Right atrium auricular region (tissue), 2 donors: Measurements from ENCODE around the gene STK39. TPM values are rescaled to one million over a fixed set of nuclear protein-coding genes. Genes with fewer than 3 reads are reported as not detected.

ENCODE experiments used
- DNase-seq: peaks from one replicate; pipeline ENCODE4 v3.0.0-alpha.2; 2019; ENCODE audit warnings: low spot score
- H3K27ac ChIP-seq, 2 donors: fragments of 200-600 bp; sonication (generic); 1 replicate in 1 of 2; 2 replicates in 1 of 2; pipeline ENCODE4 v1.5.1; 2016 to 2019
- H3K27me3 ChIP-seq, 2 donors: fragments of 200-600 bp; sonication (generic); one replicate each; pipeline versions ENCODE4 v1.5.1 to v1.6.0; 2017 to 2019
- H3K36me3 ChIP-seq: fragments of 200-600 bp; sonication (generic); one replicate; pipeline ENCODE4 v1.5.1; 2016
- H3K4me1 ChIP-seq, 2 donors: fragments of 200-600 bp; sonication (generic); one replicate each; pipeline versions ENCODE4 v1.5.1 to v1.6.0; 2017 to 2019
- H3K4me3 ChIP-seq, 2 donors: fragments of 200-600 bp; sonication (generic); 1 replicate in 1 of 2; 2 replicates in 1 of 2; pipeline ENCODE4 v1.5.1; 2017 to 2019; ENCODE audit warnings: mild to moderate bottlenecking in 1 of 2, moderate library complexity in 1 of 2
- H3K9me3 ChIP-seq, 2 donors: fragments of 200-600 bp; sonication (generic); one replicate each; pipeline ENCODE4 v1.5.1; 2019
- total RNA-seq, 2 donors: library from RNA; depleted of rRNA; stranded (reverse); fragments of >200 nt; gene quantifications; one replicate each; pipeline ENCODE4 v1.1.0, GENCODE V29; 2016
- TF ChIP-seq, protein P1 (sequence below), 2 donors: fragments of 200-600 bp; sonication (generic); IDR thresholded peaks; one replicate each; pipeline ENCODE4 v1.5.1; 2019; ENCODE audit warnings: antibody characterized with exemption in 2 of 2

STK39 gene
- total RNA-seq, 2 donors from 2014 or later: 6.0 to 13.6 TPM

DNA sequence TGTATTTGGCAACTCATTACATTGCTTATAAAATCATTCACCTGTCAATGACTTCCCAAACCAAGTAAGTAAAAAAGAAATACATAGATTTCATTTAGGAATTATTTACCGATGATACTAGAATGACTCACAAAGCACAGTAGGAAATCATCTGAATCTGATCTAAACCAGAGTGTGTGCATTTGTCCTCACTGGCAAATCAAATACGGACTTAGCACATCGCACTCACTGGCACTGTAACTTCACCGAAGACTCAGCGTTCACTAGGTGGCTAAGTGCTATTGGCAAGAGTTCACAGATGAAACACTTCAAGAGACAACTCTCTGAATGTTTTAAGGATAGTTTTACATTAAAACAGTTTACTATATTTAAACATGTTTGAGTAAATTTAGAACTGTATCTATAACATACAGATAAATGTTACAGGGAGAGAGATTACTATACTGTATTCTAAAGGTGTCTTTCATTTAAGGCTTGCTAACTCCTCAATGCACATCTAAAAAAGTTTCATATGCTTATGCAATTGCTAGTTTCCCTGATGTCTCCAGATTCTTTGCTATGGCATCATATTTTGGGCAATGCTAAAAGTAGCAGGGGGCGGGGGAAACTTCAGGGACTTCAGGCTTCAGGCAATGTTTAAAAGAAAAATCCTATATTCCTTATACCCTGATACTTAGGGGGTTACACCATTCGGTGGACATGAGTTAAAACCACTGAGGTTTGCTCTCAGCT lies 48.8 kb downstream of the STK39 start:
- Histone ChIP-seq H3K4me3 (no peak overlapping the region), H3K27ac (no peak overlapping the region), H3K36me3 (no peaks in the 10 kb centered on the region), H3K27me3 (no peaks in the 10 kb centered on the region), H3K9me3 (no peaks in the 10 kb centered on the region), H3K4me1 (peaks cover 0 to 18% of the 10 kb centered on the region in 2 donors)
- no peak for DNase-seq
- TF ChIP-seq, protein P1, sequence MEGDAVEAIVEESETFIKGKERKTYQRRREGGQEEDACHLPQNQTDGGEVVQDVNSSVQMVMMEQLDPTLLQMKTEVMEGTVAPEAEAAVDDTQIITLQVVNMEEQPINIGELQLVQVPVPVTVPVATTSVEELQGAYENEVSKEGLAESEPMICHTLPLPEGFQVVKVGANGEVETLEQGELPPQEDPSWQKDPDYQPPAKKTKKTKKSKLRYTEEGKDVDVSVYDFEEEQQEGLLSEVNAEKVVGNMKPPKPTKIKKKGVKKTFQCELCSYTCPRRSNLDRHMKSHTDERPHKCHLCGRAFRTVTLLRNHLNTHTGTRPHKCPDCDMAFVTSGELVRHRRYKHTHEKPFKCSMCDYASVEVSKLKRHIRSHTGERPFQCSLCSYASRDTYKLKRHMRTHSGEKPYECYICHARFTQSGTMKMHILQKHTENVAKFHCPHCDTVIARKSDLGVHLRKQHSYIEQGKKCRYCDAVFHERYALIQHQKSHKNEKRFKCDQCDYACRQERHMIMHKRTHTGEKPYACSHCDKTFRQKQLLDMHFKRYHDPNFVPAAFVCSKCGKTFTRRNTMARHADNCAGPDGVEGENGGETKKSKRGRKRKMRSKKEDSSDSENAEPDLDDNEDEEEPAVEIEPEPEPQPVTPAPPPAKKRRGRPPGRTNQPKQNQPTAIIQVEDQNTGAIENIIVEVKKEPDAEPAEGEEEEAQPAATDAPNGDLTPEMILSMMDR (IDR thresholded peaks at IDR 0.05): no peak

DNA sequence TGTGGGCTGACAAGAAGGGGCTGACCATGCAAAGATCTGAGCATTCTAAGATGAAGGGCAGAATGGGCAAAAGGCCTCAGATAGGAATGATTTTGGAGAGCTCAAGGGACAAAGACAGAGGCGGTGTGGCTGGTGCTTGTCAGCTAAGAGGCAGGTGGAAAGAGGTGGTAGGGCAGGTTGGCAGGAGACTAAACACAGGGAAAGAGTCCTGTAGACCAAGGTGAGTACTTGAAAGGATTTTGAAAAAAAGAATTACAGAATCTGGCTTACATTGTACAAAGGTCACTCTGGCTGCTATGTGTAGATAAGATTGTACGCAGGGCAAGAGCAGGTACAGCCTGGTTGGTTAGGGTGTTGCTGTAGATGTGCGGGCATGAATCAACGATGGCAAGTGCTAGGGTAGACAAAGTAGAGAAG lies 50.6 kb downstream of the STK39 start:
- TF ChIP-seq, protein P1 (IDR thresholded peaks at IDR 0.05): no peak
- Histone ChIP-seq H3K4me1 (peaks cover 0 to 26% of the 10 kb centered on the region in 2 donors), H3K36me3 (no peaks in the 10 kb centered on the region), H3K27me3 (no peaks in the 10 kb centered on the region), H3K4me3 (no peak overlapping the region), H3K9me3 (no peaks in the 10 kb centered on the region), H3K27ac (no peak overlapping the region)
- DNase-seq: no peak

DNA sequence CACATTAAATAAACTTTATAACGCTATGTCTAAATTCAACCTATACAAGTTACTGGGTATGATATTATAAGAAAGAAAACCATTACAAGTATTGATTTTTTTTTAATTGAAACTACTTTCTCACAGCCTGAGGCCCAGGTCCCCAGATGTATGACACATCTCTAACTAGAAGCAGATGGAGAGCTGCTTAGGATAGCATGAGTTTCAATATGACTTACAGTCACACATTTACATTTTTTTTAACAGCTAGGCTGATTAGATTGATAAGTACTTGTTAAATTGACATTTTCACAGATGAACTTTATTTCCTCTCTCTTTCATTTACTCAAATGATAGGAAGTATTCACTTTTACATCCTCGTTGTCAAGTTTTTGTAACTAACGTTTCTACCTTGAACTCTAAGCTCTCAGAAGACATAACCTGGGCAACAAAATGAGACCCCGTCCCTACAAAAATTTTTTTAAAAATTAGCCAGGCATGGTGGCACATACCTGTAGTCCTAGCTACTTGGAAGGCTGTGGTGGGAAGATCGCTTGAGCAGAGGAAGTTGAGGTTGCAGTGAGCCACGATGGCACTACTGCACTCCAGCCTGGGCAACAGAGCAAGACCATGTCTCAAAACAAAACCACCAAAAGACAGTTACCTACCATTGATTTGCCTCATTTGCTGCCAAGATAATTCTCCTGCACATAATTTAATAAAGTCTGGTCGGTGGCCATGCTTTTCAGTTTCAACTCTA lies 52.4 kb downstream of the STK39 start:
- H3K27ac ChIP-seq: no peak overlapping the region
- TF ChIP-seq, protein P1 (IDR thresholded peaks at IDR 0.05): no peak

DNA sequence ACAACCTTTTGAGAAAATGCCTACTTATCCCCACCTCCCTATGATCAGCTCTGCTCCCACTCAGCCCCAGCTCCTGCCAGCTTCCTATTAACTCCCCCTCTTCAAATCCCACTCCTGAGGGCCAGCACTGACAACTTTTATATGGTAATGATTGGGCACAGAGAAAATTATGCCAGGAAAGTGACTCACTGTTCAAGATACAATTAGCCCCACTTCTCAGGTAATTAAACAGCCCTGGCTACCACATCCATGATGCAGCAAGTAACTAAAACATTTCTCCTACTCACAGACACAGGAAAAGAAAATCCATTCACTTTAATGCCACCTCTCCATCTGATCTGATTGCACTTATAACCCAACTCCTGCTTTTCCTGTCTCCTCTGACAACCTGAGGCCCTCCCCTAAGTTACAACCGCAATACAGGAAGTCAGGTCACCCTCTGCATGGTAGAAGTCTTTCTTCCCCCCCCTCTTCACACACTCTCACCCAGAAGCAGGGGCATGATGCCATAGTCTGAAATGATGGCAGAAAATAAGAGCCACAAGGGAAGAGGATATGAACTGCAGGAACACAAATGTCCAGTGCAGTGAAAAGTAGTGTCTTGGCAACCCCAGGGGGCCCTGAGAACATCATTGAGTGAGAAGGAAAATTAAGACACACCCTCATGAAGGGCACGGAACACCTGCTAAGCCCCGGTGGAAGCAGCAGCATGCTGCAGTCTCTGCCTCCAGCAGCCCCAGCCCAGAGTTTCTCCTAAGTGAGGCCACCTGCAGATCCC lies 54.4 kb downstream of the STK39 start:
- H3K4me1 ChIP-seq: peaks cover 0 to 40% of the 10 kb centered on the region in 2 donors
- TF ChIP-seq, protein P1 (IDR thresholded peaks at IDR 0.05): no peak
- H3K36me3 ChIP-seq: no peaks in the 10 kb centered on the region
- no peaks in the 10 kb centered on the region for H3K9me3 ChIP-seq
- no peak for DNase-seq
- H3K4me3 ChIP-seq: no peak overlapping the region
- H3K27me3 ChIP-seq: no peaks in the 10 kb centered on the region
- H3K27ac ChIP-seq: no peak overlapping the region

More for the DNA sequence above, 52.4 kb downstream of the STK39 start:
- H3K36me3 ChIP-seq: no peaks in the 10 kb centered on the region
- no peak overlapping the region for H3K4me3 ChIP-seq
- no peak for DNase-seq
- H3K9me3 ChIP-seq: no peaks in the 10 kb centered on the region
- H3K4me1 ChIP-seq: peaks cover 0 to 36% of the 10 kb centered on the region in 2 donors
- H3K27me3 ChIP-seq: no peaks in the 10 kb centered on the region

DNA sequence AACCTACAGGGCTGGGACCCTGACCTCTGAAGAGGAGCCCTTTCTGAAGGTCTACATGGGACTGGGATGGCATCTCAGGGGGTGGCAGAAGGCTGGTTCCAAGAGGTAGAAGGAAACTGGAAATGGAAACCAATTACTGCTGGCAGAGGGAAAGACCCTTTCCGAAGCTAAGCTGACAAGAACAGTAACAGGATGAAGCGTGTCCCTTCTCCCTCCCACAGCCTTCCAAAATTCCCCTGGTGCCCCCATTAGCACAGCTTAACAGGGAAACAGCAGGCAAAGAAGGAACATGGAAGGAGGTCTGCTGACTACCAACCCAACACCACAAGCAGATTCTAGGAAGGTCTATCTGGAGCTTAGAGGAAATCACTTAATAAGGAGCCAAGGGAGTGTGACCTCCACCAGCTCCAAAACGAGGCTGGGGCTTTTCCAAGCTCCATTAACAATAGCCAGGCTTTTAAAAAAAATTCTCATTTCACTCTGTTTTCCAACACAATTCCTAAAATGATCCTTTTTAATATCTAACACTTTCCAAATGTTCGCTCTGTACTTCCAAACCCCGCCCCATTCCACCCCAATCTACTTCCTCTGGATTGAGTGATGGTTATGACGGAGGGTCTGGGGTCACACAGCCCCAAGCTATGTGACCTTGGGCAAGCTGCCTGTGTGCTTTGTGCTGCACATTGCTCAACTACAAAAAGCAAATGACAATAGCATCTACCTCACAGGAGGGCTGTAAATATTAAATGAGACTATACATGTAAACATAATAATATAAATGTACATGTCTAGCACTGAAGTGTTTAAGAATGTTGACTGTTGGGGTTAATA lies 55.2 kb downstream of the STK39 start:
- H3K36me3 ChIP-seq: no peaks in the 10 kb centered on the region
- no peaks in the 10 kb centered on the region for H3K27me3 ChIP-seq
- H3K27ac ChIP-seq: no peak overlapping the region
- H3K4me3 ChIP-seq: no peak overlapping the region
- TF ChIP-seq, protein P1 (IDR thresholded peaks at IDR 0.05): no peak
- DNase-seq: no peak
- peaks cover 0 to 40% of the 10 kb centered on the region in 2 donors for H3K4me1 ChIP-seq
- H3K9me3 ChIP-seq: no peaks in the 10 kb centered on the region
